K562 (cell line): ENCODE data around the gene BRAF. TPM values are rescaled to one million over a fixed set of nuclear protein-coding genes. Genes with fewer than 3 reads are reported as not detected.
"Not testable (repeated sequence)": the region's sequence is repeated elsewhere in the genome, so short reads cannot be mapped to it uniquely, and the experiment has no call there.

ENCODE experiments used
- ATAC-seq: fragments of 200-7000 bp; cut with Tn5 transposase; 3 replicates; pipeline ENCODE4 v1.9.1; 2020; ENCODE audit warnings: moderate library complexity
- BruUV-seq: library from RNA; stranded (reverse); fragments of 400-500 nt; replicated peaks from 2 replicates; lab custom pipeline; 2021; lab: Mats Ljungman, UMichigan
- CTCF ChIA-PET: fragments of 300-600 bp; formaldehyde crosslinking; extraction: SDS; loops from one replicate; lab custom pipeline; 2021; ENCODE audit warnings: low intra/inter-chr PET ratio; lab: Yijun Ruan, JAX
- POLR2A ChIA-PET: fragments of 300-600, 350-650 bp; sonication (Branson Sonifier 250); formaldehyde crosslinking; extraction: SDS; loops from one replicate; lab custom pipeline; 2021; ENCODE audit warnings: antibody characterized with exemption, inconsistent platforms; lab: Yijun Ruan, JAX
- DNase-seq, 4 experiments: peaks; one replicate each; pipeline versions ENCODE4 v3.0.0 to v3.0.0-alpha.2; 2011 to 2018; ENCODE audit warnings: low spot score in 3 of 4, mixed read lengths in 3 of 4; ENCODE audit errors: extremely low read depth in 1 of 4
- FAIRE-seq: peaks from 2 replicates; lab custom pipeline; 2011; peaks lifted over from hg19 to GRCh38; lab: Jason Lieb, UNC
- H2AFZ ChIP-seq: 2 replicates; pipeline ENCODE4 v1.6.0; 2011; ENCODE audit warnings: low read depth, low read length, control low read depth, inconsistent platforms
- H3K27ac ChIP-seq: fragments of 200-600 bp; 3 replicates; pipeline ENCODE4 v1.8.0; 2011; ENCODE audit warnings: low read depth, mild to moderate bottlenecking, control low read depth, inconsistent platforms, low read length, moderate library complexity, mixed read lengths; ENCODE audit errors: extremely low read depth
- H3K27me3 ChIP-seq, 2 experiments: fragments of 300-600 bp in 1 of 2; 2 replicates in 1 of 2; 3 replicates in 1 of 2; pipeline versions ENCODE4 v1.6.0 to v1.8.0; 2011; ENCODE audit warnings: inconsistent platforms in 2 of 2, low read length in 2 of 2, mild to moderate bottlenecking in 1 of 2, mixed read lengths in 1 of 2, moderate library complexity in 1 of 2; ENCODE audit not compliant: control insufficient read depth in 2 of 2, insufficient read depth in 2 of 2
- H3K36me3 ChIP-seq: fragments of 300-600 bp; 3 replicates; pipeline ENCODE4 v1.8.0; 2011; ENCODE audit warnings: mild to moderate bottlenecking, low read length, inconsistent platforms; ENCODE audit not compliant: control insufficient read depth, insufficient read depth
- H3K4me1 ChIP-seq, 2 experiments: fragments of 200-600 bp in 1 of 2; replicated peaks in 1 of 2; 2 replicates in 1 of 2; 3 replicates in 1 of 2; pipeline versions ENCODE4 v1.5.1 to v1.8.0; 2011; ENCODE audit warnings: inconsistent platforms in 2 of 2, low read length in 2 of 2, mild to moderate bottlenecking in 1 of 2, mixed read lengths in 1 of 2, moderate library complexity in 1 of 2; ENCODE audit not compliant: control insufficient read depth in 2 of 2, insufficient read depth in 2 of 2
- H3K4me2 ChIP-seq: 2 replicates; pipeline ENCODE4 v1.6.1; 2011; ENCODE audit warnings: low read length, control low read depth, inconsistent platforms, mixed read lengths; ENCODE audit not compliant: insufficient read depth
- H3K4me3 ChIP-seq: fragments of 200-600 bp; sonication (generic), shearing (Covaris generic); 2 replicates; pipeline ENCODE4 v1.5.1; 2016; ENCODE audit warnings: control low read depth, inconsistent platforms
- H3K79me2 ChIP-seq: fragments of 200-600 bp; 3 replicates; pipeline ENCODE4 v1.8.0; 2011; ENCODE audit warnings: low read length, inconsistent platforms; ENCODE audit not compliant: control insufficient read depth, insufficient read depth
- H3K9ac ChIP-seq, 2 experiments: 2 replicates each; pipeline versions ENCODE4 v1.6.0 to v1.6.1; 2011; ENCODE audit warnings: low read depth in 2 of 2, low read length in 2 of 2, control low read depth in 1 of 2, inconsistent platforms in 1 of 2, mild to moderate bottlenecking in 1 of 2, mixed read lengths in 1 of 2; ENCODE audit not compliant: insufficient read depth in 1 of 2
- H3K9me1 ChIP-seq: one replicate; pipeline ENCODE4 v1.6.0; 2011; ENCODE audit warnings: inconsistent platforms, mild to moderate bottlenecking, low read length, moderate library complexity; ENCODE audit not compliant: control insufficient read depth, insufficient read depth
- H3K9me3 ChIP-seq: replicated peaks from 2 replicates; pipeline ENCODE4 v1.5.1; 2011; ENCODE audit warnings: low read depth, low read length, inconsistent platforms; ENCODE audit not compliant: control insufficient read depth, insufficient read depth
- H4K20me1 ChIP-seq: replicated peaks from 2 replicates; pipeline ENCODE4 v1.6.1; 2011; ENCODE audit warnings: low read length, inconsistent platforms, mixed read lengths; ENCODE audit not compliant: control insufficient read depth, insufficient read depth
- ARID3A ChIP-seq: IDR thresholded peaks from 2 replicates; pipeline ENCODE4 v1.6.1; 2012; ENCODE audit warnings: low read depth, low read length, improper control_type of control experiment, borderline replicate concordance
- ARNT ChIP-seq, 2 experiments: fragments of 450-650 bp; IDR thresholded peaks; 2 replicates each; pipeline ENCODE4 v1.6.1; 2016; ENCODE audit warnings: mild to moderate bottlenecking in 1 of 2
- BCOR ChIP-seq: fragments of 450-650 bp; IDR thresholded peaks from 2 replicates; pipeline ENCODE4 v1.6.1; 2016
- CBX5 ChIP-seq: IDR thresholded peaks from 2 replicates; pipeline ENCODE4 v1.6.1; 2014; ENCODE audit warnings: low read depth, borderline replicate concordance
- GTF2F1 ChIP-seq: IDR thresholded peaks from 2 replicates; pipeline ENCODE4 v1.6.1; 2011; ENCODE audit warnings: low read depth, low read length, improper control_type of control experiment
- HNRNPK ChIP-seq: fragments of 200-400 bp; formaldehyde crosslinking; IDR thresholded peaks from one replicate; pipeline ENCODE4 v1.6.1; 2018; ENCODE audit warnings: mild to moderate bottlenecking, low read depth, low read length; ENCODE audit not compliant: poor library complexity, severe bottlenecking
- KDM1A ChIP-seq, 2 experiments: fragments of 450-650 bp; IDR thresholded peaks; 2 replicates each; pipeline ENCODE4 v1.6.1; 2016; ENCODE audit warnings: mild to moderate bottlenecking in 2 of 2
- MAFF ChIP-seq: IDR thresholded peaks from 2 replicates; pipeline ENCODE4 v1.6.1; 2012; ENCODE audit warnings: low read length, improper control_type of control experiment
- RFX7 ChIP-seq: fragments of 250-450 bp; sonication (Bioruptor Pico); IDR thresholded peaks from 2 replicates; pipeline ENCODE4 v1.5.1; 2021; ENCODE audit warnings: mild to moderate bottlenecking
- TAL1 ChIP-seq: fragments of 450-650 bp; IDR thresholded peaks from 2 replicates; pipeline ENCODE4 v1.6.1; 2016; ENCODE audit warnings: mild to moderate bottlenecking
- TRIM24 ChIP-seq, 2 experiments: fragments of 450-650 bp; IDR thresholded peaks; 2 replicates each; pipeline ENCODE4 v1.6.1; 2016
- XRCC5 ChIP-seq: fragments of 200-400 bp; formaldehyde crosslinking; IDR thresholded peaks from 2 replicates; pipeline ENCODE4 v1.6.1; 2017; ENCODE audit warnings: low read depth, mild to moderate bottlenecking, low read length
- YBX1 ChIP-seq: fragments of 450-650 bp; IDR thresholded peaks from 2 replicates; pipeline ENCODE4 v1.7.1; 2016; ENCODE audit warnings: mild to moderate bottlenecking
- ZNF146 ChIP-seq: IDR thresholded peaks from one replicate; pipeline ENCODE4 v1.6.1; 2018; ENCODE audit warnings: missing compliant biosample characterization; ENCODE audit not compliant: unreplicated experiment
- ZNF551 ChIP-seq: fragments of 250-450 bp; sonication (Bioruptor Pico); IDR thresholded peaks from 2 replicates; pipeline ENCODE4 v1.5.0; 2021; ENCODE audit warnings: mild to moderate bottlenecking, moderate library complexity
- WGBS: fragments of 100-300 bp; shearing (Covaris generic); methylation state at CpG from one replicate; pipeline ENCODE4 v1.1.6; 2016; ENCODE audit warnings: low coverage, mixed read lengths; ENCODE audit not compliant: insufficient coverage; ENCODE audit errors: missing lambda C conversion rate; 5-methylcytosine and 5-hydroxymethylcytosine counted together
- in situ Hi-C: fragments of 300-500 bp; cut with MboI; formaldehyde crosslinking; loops from 4 replicates; pipeline ENCODE4 v1.15.0; 2018; ENCODE audit warnings: inconsistent platforms, mixed read lengths
- intact Hi-C: fragments of 100-400 bp; cut with micrococcal nuclease; formaldehyde crosslinking; loops from 2 replicates; pipeline ENCODE4 v1.14.2; 2022
- polyA plus RNA-seq, 8 experiments: library from polyadenylated mRNA; depleted of rRNA in 4 of 8; stranded (reverse) in 5 of 8; unstranded in 3 of 8; fragments of >200 nt; fragmentation: Nextera tagmentation in 2 of 8; fragmentation: Illumina TruSeq in 1 of 8; extraction: Ambion mirVana in 2 of 8; extraction: Trizol in 1 of 8; gene quantifications; 2 replicates each; pipeline versions ENCODE4 v1.2.1 to v1.2.3, GENCODE V29; 2011 to 2014; ENCODE audit warnings: inconsistent platforms in 1 of 8, missing spikeins in 1 of 8
- total RNA-seq, 7 experiments: library from RNA; depleted of rRNA in 6 of 7; stranded (reverse); fragments of >200 nt in 6 of 7; fragmentation: Illumina TruSeq in 2 of 7; extraction: Trizol in 2 of 7; gene quantifications; 2 replicates each; pipeline versions ENCODE4 v1.2.1 to v1.2.3, GENCODE V29; 2011 to 2021; ENCODE audit warnings: low replicate concordance in 1 of 7

Gene BRAF
- total and polyA plus RNA-seq, 9 of the 15 experiments (the other 6 are each of a cell fraction or from before 2014, with no cell fraction given) = 3.6 to 38.3 (median 21.9) TPM

- H3K27me3 ChIP-seq, H3K27ac ChIP-seq, H3K4me3 ChIP-seq, H3K9ac ChIP-seq, BruUV-seq, intact Hi-C loops, DNase-seq, FAIRE-seq, CTCF ChIA-PET, ATAC-seq, H2AFZ ChIP-seq, H4K20me1 ChIP-seq, H3K79me2 ChIP-seq, in situ Hi-C loops, H3K9me3 ChIP-seq, H3K9me1 ChIP-seq, H3K4me1 ChIP-seq, H3K4me2 ChIP-seq: not testable (repeated sequence)
- peaks cover 26% of the 10 kb centered on the region for H3K36me3 ChIP-seq
- TF ChIP-seq BCOR (0 out of 2 replicates have a peak, but pooled peaks have one; percentile 15), ZNF146 (CRISPR knock-in tag) (peak; percentile 12)
- WGBS = 100% methylated on average over 2 of the region's 4 CpGs
- POLR2A ChIA-PET = interaction anchor here (1.1 kb wide), 1 partner anchor 11 kb away, joined by 3 read pairs; no protein-coding TSS in a partner anchor
Measured at GRCh38 chr7:140743255-140743654, 181.5 kb downstream of the BRAF start.

- in situ Hi-C loops (no loop called here), intact Hi-C loops (no loop called here)
- FAIRE-seq (no peak), ATAC-seq (no peak), DNase-seq (no peak)
- Histone ChIP-seq H3K4me1 (no peaks in the 10 kb centered on the region), H3K79me2 (no peaks in the 10 kb centered on the region), H3K9me3 (no peaks in the 10 kb centered on the region), H3K9ac (no peak overlapping the region), H3K36me3 (peaks cover 23% of the 10 kb centered on the region; the same call in 2 of the 3 replicates), H3K9me1 (no peaks in the 10 kb centered on the region), H3K27me3 (no peaks in the 10 kb centered on the region), H2AFZ (no peak overlapping the region), H4K20me1 (no peaks in the 10 kb centered on the region), H3K4me2 (no peak overlapping the region), H3K27ac (no peak overlapping the region), H3K4me3 (no peak overlapping the region)
- POLR2A ChIA-PET = interaction anchor here (0.6 to 0.9 kb wide), 2 partner anchors 20 to 236 kb away, joined by 3 to 4 read pairs; no protein-coding TSS in a partner anchor
- CTCF ChIA-PET = interaction anchor here (0.7 kb wide), 1 partner anchor 726 kb away, joined by 4 read pairs; no protein-coding TSS in a partner anchor
- BruUV-seq = no TSS peak
- TF ChIP-seq GTF2F1 (no peak), XRCC5 (no peak), TAL1 (no peak), ARID3A (no peak), ARNT (IDR thresholded peaks at IDR 0.05) (no peak), KDM1A (IDR thresholded peaks at IDR 0.05) (no peak), TRIM24 (IDR thresholded peaks at IDR 0.05) (no peak), HNRNPK (no peak), MAFF (no peak), YBX1 (no peak), CBX5 (no peak), RFX7 (CRISPR knock-in tag) (no peak), ZNF551 (CRISPR knock-in tag) (no peak)
Measured at GRCh38 chr7:140738280-140738679, 186.4 kb downstream of the BRAF start.
